ENCODE measurements around the gene ZFAND5. TPM values are rescaled to one million over a fixed set of nuclear protein-coding genes. Genes with fewer than 3 reads are reported as not detected.

ZFAND5 gene
- total and polyA plus RNA-seq, 10 of the 15 experiments (the other 5 are each of a cell fraction or from before 2014, with no cell fraction given) = 22.5 to 107 (median 63.3) TPM

GRCh38 chr9:72365525-72366256 lies 683 bp upstream of the ZFAND5 start:
- POLR2A ChIA-PET = interaction anchor here (0.7 to 5.2 kb wide), 17 partner anchors 9 to 455 kb away, joined by 3 to 32 read pairs (median 4); partner anchors contain the start of genes ABHD17B and C9orf85
- TF ChIP-seq ASH2L (IDR thresholded peaks at IDR 0.05; ENCODE audit: borderline replicate concordance, low read depth) = no peak
- TF ChIP-seq PML (IDR thresholded peaks at IDR 0.05; ENCODE audit: low read length) = peak; percentile 13; the same call in 1 of the 2 replicates
- TF ChIP-seq SMAD1 (IDR thresholded peaks at IDR 0.05; ENCODE audit: low read depth, partially characterized antibody) = peak; percentile 87
- peak; percentile 72 for TF ChIP-seq RELB (IDR thresholded peaks at IDR 0.05; ENCODE audit: low read depth)
- no peak for TF ChIP-seq YBX1 (IDR thresholded peaks at IDR 0.05)
- peak; percentile 74 for TF ChIP-seq MAX (IDR thresholded peaks at IDR 0.05; ENCODE audit: low read depth, low read length)
- no peak for TF ChIP-seq RBBP5 (conservative IDR thresholded peaks at IDR 0.05)
- no peak for TF ChIP-seq MEF2A (IDR thresholded peaks at IDR 0.05; ENCODE audit: insufficient read depth, low read depth, low read length)
- no peak for TF ChIP-seq CREB1 (IDR thresholded peaks at IDR 0.05; ENCODE audit: low read depth)
- 0 out of 2 replicates have a peak, but pooled peaks have one; percentile 45 for TF ChIP-seq CHD2 (IDR thresholded peaks at IDR 0.05; ENCODE audit: borderline replicate concordance, low read depth, low read length)
- TF ChIP-seq BHLHE40 (IDR thresholded peaks at IDR 0.05; ENCODE audit: borderline replicate concordance in 1 of 2, low read depth in 2 of 2, low read length in 1 of 2) = peak; percentile 70 to 78
- TF ChIP-seq MLLT1 (IDR thresholded peaks at IDR 0.05) = peak; percentile 74
- TF ChIP-seq YY1 (IDR thresholded peaks at IDR 0.05; ENCODE audit: low read depth, low read length) = no peak
- no peak for TF ChIP-seq MYC (IDR thresholded peaks at IDR 0.05; ENCODE audit: insufficient read depth, insufficient read length, insufficient replicate concordance, low read length, severe bottlenecking)
- peak; percentile 48 for TF ChIP-seq PAX5 (IDR thresholded peaks at IDR 0.05; ENCODE audit: borderline replicate concordance, low read depth, low read length)
- peak; percentile 39; the same call in 1 of the 2 replicates for TF ChIP-seq SPI1 (IDR thresholded peaks at IDR 0.05; ENCODE audit: borderline replicate concordance, insufficient read depth, low read depth, low read length)
- TF ChIP-seq SREBF1 (IDR thresholded peaks at IDR 0.05; ENCODE audit: low read length) = no peak
- no peak for TF ChIP-seq BCL3 (IDR thresholded peaks at IDR 0.05; ENCODE audit: borderline replicate concordance, insufficient read depth, low read depth, low read length, poor library complexity, severe bottlenecking)

More at GRCh38 chr9:72365525-72366256, 683 bp upstream of the ZFAND5 start:
- SMC1A ChIA-PET (ENCODE audit: uncharacterized antibody, unreplicated experiment) = interaction anchor here (0.8 to 2.9 kb wide), 13 partner anchors 8 to 227 kb away, joined by 3 to 11 read pairs (median 5); no protein-coding TSS in a partner anchor
- Histone ChIP-seq H3K27ac (ENCODE audit: control insufficient read depth, insufficient read depth) (peak overlapping the region; percentile 80), H3K79me2 (ENCODE audit: control insufficient read depth, insufficient read depth, low read length) (peaks cover 43% of the 10 kb centered on the region), H4K20me1 (ENCODE audit: control insufficient read depth, insufficient read depth) (no peaks in the 10 kb centered on the region), H3K9me3 (replicated peaks; ENCODE audit: control insufficient read depth, insufficient read depth, low read length) (no peaks in the 10 kb centered on the region), H3K4me1 (ENCODE audit: control insufficient read depth, insufficient read depth, low read length) (peaks cover 4% of the 10 kb centered on the region), H3K9ac (ENCODE audit: control insufficient read depth, insufficient read depth, low read length) (peak overlapping the region; percentile 68), H2AFZ (ENCODE audit: control insufficient read depth, low read depth, low read length) (peak overlapping the region; percentile 66), H3K4me2 (ENCODE audit: control insufficient read depth, insufficient read depth) (peak overlapping the region; percentile 56), H3K4me3 (peak overlapping the region; percentile 57; the same call in 1 of the 2 replicates), H3K27me3 (replicated peaks in 1 of 2; ENCODE audit: control insufficient read depth in 2 of 2, insufficient read depth in 2 of 2, low read length in 1 of 2) (no peaks in the 10 kb centered on the region), H3K36me3 (ENCODE audit: control insufficient read depth in 2 of 2, insufficient read depth in 2 of 2, low read length in 1 of 2) (0 out of 4 replicates have a peak, but pooled peaks cover 0 to 7% of the 10 kb centered on the region in 2 experiments)
- under 1% methylated on average over 38 of the region's 38 CpGs for WGBS (ENCODE audit: insufficient coverage, insufficient replicate concordance, low lambda C conversion rate, missing lambda C conversion rate)
- intact Hi-C loops (cut with micrococcal nuclease; ENCODE audit: unreplicated experiment) (loop anchor here (1.0 to 10.0 kb wide), 3 partner anchors 79 to 161 kb away; no protein-coding TSS in a partner anchor), in situ Hi-C loops (cut with MboI) (no loop called here)
- FAIRE-seq = peak; percentile 78
- CTCF ChIA-PET = interaction anchor here (0.8 to 2.3 kb wide), 8 partner anchors 9 to 227 kb away, joined by 3 to 9 read pairs (median 4); no protein-coding TSS in a partner anchor
- DNase-seq (ENCODE audit: low read depth, low spot score) = peak; percentile 28
- ATAC-seq = peak; percentile 59
- RAD21 ChIA-PET (ENCODE audit: unreplicated experiment) = interaction anchor here (0.6 to 1.9 kb wide), 15 partner anchors 15 to 227 kb away, joined by 3 to 14 read pairs (median 5); no protein-coding TSS in a partner anchor
- BruUV-seq (replicated peaks) = TSS peak; percentile 99
